Epithelial cell of proximal tubule (primary cell): ENCODE data around the gene FHAD1. TPM values are rescaled to one million over a fixed set of nuclear protein-coding genes. Genes with fewer than 3 reads are reported as not detected.
A peak's percentile ranks its signal among the peaks of the same experiment; 100 is the strongest.

ENCODE experiments used
- DNase-seq: peaks from one replicate; pipeline ENCODE4 v3.0.0-alpha.2; 2011; ENCODE audit warnings: low read depth
- H3K4me3 ChIP-seq: 2 replicates; pipeline ENCODE4 v1.5.1; 2011; ENCODE audit warnings: low read depth, mild to moderate bottlenecking, low read length
- total RNA-seq: library from RNA; depleted of rRNA; stranded (reverse); fragments of >200 nt; gene quantifications from 2 replicates; pipeline ENCODE4 v1.2.3, GENCODE V29; 2015
- TF ChIP-seq, protein P1 (sequence below): conservative IDR thresholded peaks from 2 replicates; pipeline ENCODE4 v1.5.1; 2012; ENCODE audit warnings: low read depth, mild to moderate bottlenecking, low read length

Gene FHAD1
- total RNA-seq, 1 donor from 2014 or later = 0.35 TPM

GRCh38 chr1:15264769-15265168, 17.7 kb downstream of the FHAD1 start:
- DNase-seq = no peak
- H3K4me3 ChIP-seq = no peak overlapping the region
- TF ChIP-seq, protein P1, sequence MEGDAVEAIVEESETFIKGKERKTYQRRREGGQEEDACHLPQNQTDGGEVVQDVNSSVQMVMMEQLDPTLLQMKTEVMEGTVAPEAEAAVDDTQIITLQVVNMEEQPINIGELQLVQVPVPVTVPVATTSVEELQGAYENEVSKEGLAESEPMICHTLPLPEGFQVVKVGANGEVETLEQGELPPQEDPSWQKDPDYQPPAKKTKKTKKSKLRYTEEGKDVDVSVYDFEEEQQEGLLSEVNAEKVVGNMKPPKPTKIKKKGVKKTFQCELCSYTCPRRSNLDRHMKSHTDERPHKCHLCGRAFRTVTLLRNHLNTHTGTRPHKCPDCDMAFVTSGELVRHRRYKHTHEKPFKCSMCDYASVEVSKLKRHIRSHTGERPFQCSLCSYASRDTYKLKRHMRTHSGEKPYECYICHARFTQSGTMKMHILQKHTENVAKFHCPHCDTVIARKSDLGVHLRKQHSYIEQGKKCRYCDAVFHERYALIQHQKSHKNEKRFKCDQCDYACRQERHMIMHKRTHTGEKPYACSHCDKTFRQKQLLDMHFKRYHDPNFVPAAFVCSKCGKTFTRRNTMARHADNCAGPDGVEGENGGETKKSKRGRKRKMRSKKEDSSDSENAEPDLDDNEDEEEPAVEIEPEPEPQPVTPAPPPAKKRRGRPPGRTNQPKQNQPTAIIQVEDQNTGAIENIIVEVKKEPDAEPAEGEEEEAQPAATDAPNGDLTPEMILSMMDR = no peak

DNA sequence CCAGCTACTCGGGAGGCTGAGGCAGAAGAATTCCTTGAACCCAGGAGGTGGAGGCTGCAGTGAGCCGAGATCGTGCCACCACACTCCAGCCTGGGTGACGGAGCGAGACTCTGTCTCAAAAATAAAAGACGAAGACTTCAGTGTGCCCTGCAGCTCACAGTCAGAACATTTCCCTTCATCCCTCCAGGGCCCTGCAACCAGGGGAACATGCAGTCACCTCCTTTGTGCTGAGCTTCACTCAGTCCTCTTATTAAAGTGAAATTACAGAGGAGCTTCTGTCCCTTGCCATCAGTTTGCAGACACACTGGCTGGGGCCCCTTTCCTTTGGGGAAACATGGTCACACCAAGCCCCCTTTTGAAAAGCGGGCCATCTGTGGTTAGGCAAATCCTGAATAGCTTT, 24.2 kb downstream of the FHAD1 start:
- H3K4me3 ChIP-seq = no peak overlapping the region
- TF ChIP-seq, protein P1 = no peak
- no peak for DNase-seq

DNA sequence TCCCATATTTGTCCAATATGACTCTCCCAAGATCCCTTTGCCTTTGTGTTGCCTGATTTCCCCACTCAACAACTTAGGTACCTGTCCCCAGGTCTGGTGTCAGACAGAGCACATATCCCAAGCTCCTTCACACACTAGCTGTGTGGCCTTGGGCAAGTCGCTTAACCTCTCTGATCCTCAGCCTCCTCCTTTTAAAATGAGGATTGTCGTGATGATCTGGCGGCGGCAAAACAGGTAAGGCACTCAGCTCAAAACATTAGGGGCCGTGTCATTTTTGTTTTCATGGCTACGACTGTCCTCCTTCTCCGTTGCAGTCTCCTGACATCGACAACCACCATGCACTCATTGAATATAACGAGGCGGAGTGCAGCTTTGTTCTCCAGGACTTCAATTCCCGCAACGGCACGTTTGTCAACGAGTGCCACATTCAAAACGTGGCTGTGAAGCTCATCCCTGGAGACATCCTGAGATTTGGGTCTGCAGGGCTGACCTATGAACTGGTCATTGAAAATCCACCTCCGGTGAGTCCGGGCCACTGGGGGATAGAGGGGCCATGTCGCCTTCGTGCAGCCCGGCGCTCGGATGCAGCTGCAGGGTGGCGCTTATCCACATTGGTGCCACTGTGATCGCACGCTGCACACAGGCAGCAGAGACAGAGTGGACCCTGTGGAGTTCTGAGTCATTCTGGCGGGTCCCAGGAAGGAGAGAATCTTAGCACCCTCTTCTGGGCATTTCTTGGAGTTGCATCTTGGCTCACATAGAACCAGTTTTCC, 25.2 kb downstream of the FHAD1 start:
- TF ChIP-seq, protein P1 = peak; percentile 88
- H3K4me3 ChIP-seq = no peak overlapping the region
- DNase-seq = peak; percentile 13

- no peak overlapping the region for H3K4me3 ChIP-seq
- TF ChIP-seq, protein P1 = no peak
- no peak for DNase-seq
Observed at GRCh38 chr1:15272782-15273127, 25.7 kb downstream of the FHAD1 start.

DNA sequence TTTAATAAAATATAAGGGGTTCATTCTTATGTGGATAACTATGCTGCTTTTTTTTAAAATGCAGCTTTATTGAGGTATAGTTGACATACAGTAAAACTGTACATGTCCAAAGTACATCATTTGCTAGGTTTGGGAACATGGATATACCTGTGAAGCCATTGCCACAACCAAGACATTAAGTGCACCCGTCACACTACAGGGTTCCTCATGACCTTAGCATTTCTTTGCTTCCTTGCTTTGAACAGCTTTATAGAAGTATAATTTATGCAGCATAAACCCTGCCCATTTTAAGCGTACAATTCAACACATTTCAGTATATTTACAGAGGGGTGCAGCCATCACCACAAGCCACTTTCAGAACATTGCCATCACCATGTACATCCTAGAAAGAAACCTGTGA, 26.3 kb downstream of the FHAD1 start:
- no peak for DNase-seq

GRCh38 chr1:15275921-15276683, 29.1 kb downstream of the FHAD1 start:
- DNase-seq = no peak
- no peak overlapping the region for H3K4me3 ChIP-seq
- TF ChIP-seq, protein P1 = no peak

More for the DNA sequence above, 26.3 kb downstream of the FHAD1 start:
- TF ChIP-seq, protein P1 = no peak
- no peak overlapping the region for H3K4me3 ChIP-seq
